Stimulated activated CD4-positive, alpha-beta T cell treated with anti-CD3 and anti-CD28 coated beads, TNF-alpha, amount 100 ng/mL, for 48 hours (primary cell): Measurements from ENCODE around the gene SAMD14.

ENCODE experiments used
- DNase-seq, 3 donors: peaks; one replicate each; pipeline ENCODE4 v3.0.0-alpha.2; 2020; ENCODE audit warnings: low read depth in 3 of 3

The SAMD14 gene

GRCh38 chr17:50129728-50130558 lies at the start of gene SAMD14:
SAMD14 (minus strand) TSS chr17:50130160; CDS start chr17:50124959, 5,201 bp downstream.
- peak in 1 of 3 donors; percentile 22 for DNase-seq

- peak in 1 of 3 donors; percentile 15 for DNase-seq
Observed at GRCh38 chr17:50177983-50178834, 48.2 kb upstream of the SAMD14 start.

- no peak for DNase-seq
Observed at GRCh38 chr17:50177476-50177875, 47.5 kb upstream of the SAMD14 start.

- no peak for DNase-seq
Observed at GRCh38 chr17:50176559-50177357, 46.8 kb upstream of the SAMD14 start.

- DNase-seq, result no peak
Observed at GRCh38 chr17:50175035-50175807, 45.3 kb upstream of the SAMD14 start.

GRCh38 chr17:50174444-50174843 lies 44.5 kb upstream of the SAMD14 start:
- DNase-seq, result no peak

GRCh38 chr17:50173335-50173941 lies 43.5 kb upstream of the SAMD14 start:
- DNase-seq, result no peak

GRCh38 chr17:50172936-50173334 lies 43.0 kb upstream of the SAMD14 start:
- no peak for DNase-seq

GRCh38 chr17:50172130-50172529 lies 42.2 kb upstream of the SAMD14 start:
- DNase-seq, result no peak

- DNase-seq, result no peak
Observed at GRCh38 chr17:50171371-50172071, 41.6 kb upstream of the SAMD14 start.

- no peak for DNase-seq
Observed at GRCh38 chr17:50170662-50171370, 40.9 kb upstream of the SAMD14 start.

GRCh38 chr17:50169881-50170459 lies 40.0 kb upstream of the SAMD14 start:
- no peak for DNase-seq

- peak in 2 of 3 donors; percentile 32 to 43 for DNase-seq
Observed at GRCh38 chr17:50169121-50169764, 39.3 kb upstream of the SAMD14 start.

- DNase-seq, result no peak
Observed at GRCh38 chr17:50168319-50168718, 38.4 kb upstream of the SAMD14 start.

GRCh38 chr17:50167371-50167770 lies 37.4 kb upstream of the SAMD14 start:
- no peak for DNase-seq

- DNase-seq, result no peak
Observed at GRCh38 chr17:50166518-50167181, 36.7 kb upstream of the SAMD14 start.

- no peak for DNase-seq
Observed at GRCh38 chr17:50165867-50166517, 36.0 kb upstream of the SAMD14 start, which contains the start of gene SGCA. SGCA (plus strand) TSS chr17:50166005; CDS start chr17:50166041, 36 bp downstream.
